Chondrocyte (in vitro differentiated cells): Measurements from ENCODE around the gene ORC6. TPM values are rescaled to one million over a fixed set of nuclear protein-coding genes. Genes with fewer than 3 reads are reported as not detected.

Source experiments
- DNase-seq: peaks from one replicate; pipeline ENCODE4 v3.0.0; 2021; ENCODE audit warnings: mixed read lengths, low spot score
- H3K27ac Mint-ChIP-seq: one replicate; pipeline ENCODE4 v1.8.0; 2021; ENCODE audit warnings: mild to moderate bottlenecking, moderate library complexity, mixed read lengths; ENCODE audit not compliant: unreplicated experiment
- H3K27me3 Mint-ChIP-seq: 2 replicates; pipeline ENCODE4 v1.8.0; 2021; ENCODE audit warnings: low read depth, mixed read lengths
- H3K36me3 Mint-ChIP-seq: 2 replicates; pipeline ENCODE4 v1.8.0; 2021; ENCODE audit warnings: low read depth, mixed read lengths
- H3K4me1 Mint-ChIP-seq: 2 replicates; pipeline ENCODE4 v1.8.0; 2021; ENCODE audit warnings: low read depth, mild to moderate bottlenecking, mixed read lengths
- H3K4me3 Mint-ChIP-seq: one replicate; pipeline ENCODE4 v1.8.0; 2021; ENCODE audit warnings: mild to moderate bottlenecking, moderate library complexity, mixed read lengths; ENCODE audit not compliant: unreplicated experiment
- H3K9me3 Mint-ChIP-seq: 2 replicates; pipeline ENCODE4 v1.8.0; 2021; ENCODE audit warnings: low read depth, mixed read lengths
- CTCF ChIP-seq: fragments of 200-600 bp; sonication (generic); IDR thresholded peaks from 2 replicates; pipeline ENCODE4 v1.5.0; 2021; ENCODE audit warnings: antibody characterized with exemption, mild to moderate bottlenecking, moderate library complexity
- total RNA-seq: library from RNA; stranded (reverse); gene quantifications from 3 replicates; pipeline ENCODE4 v1.2.1, GENCODE V29; 2021

Gene ORC6
- total RNA-seq, 1 donor from 2014 or later: 6.7 TPM

GRCh38 chr16:46732561-46732960 is 43.1 kb downstream of the ORC6 start:
- peaks cover 2% of the 10 kb centered on the region for H3K27me3 Mint-ChIP-seq
- no peaks in the 10 kb centered on the region for H3K9me3 Mint-ChIP-seq
- H3K4me3 Mint-ChIP-seq: no peak overlapping the region
- H3K27ac Mint-ChIP-seq: no peak overlapping the region
- TF ChIP-seq CTCF: no peak
- no peaks in the 10 kb centered on the region for H3K4me1 Mint-ChIP-seq
- H3K36me3 Mint-ChIP-seq: no peaks in the 10 kb centered on the region
- DNase-seq: no peak

GRCh38 chr16:46733319-46733830 is 43.9 kb downstream of the ORC6 start:
- peaks cover 2% of the 10 kb centered on the region for H3K27me3 Mint-ChIP-seq
- H3K36me3 Mint-ChIP-seq: no peaks in the 10 kb centered on the region
- DNase-seq: no peak
- TF ChIP-seq CTCF: no peak
- no peak overlapping the region for H3K27ac Mint-ChIP-seq
- H3K4me3 Mint-ChIP-seq: no peak overlapping the region
- no peaks in the 10 kb centered on the region for H3K4me1 Mint-ChIP-seq
- H3K9me3 Mint-ChIP-seq: no peaks in the 10 kb centered on the region

- Mint-ChIP-seq H3K27me3 (peaks cover 2% of the 10 kb centered on the region), H3K9me3 (no peaks in the 10 kb centered on the region), H3K4me1 (no peaks in the 10 kb centered on the region), H3K36me3 (no peaks in the 10 kb centered on the region), H3K27ac (no peak overlapping the region), H3K4me3 (no peak overlapping the region)
- TF ChIP-seq CTCF: no peak
- DNase-seq: no peak
These were observed 47.2 kb downstream of the ORC6 start for GRCh38 chr16:46736695-46737094.

GRCh38 chr16:46737621-46738214 is 48.3 kb downstream of the ORC6 start:
- H3K27me3 Mint-ChIP-seq: peaks cover 2% of the 10 kb centered on the region
- H3K36me3 Mint-ChIP-seq: no peaks in the 10 kb centered on the region
- no peak overlapping the region for H3K4me3 Mint-ChIP-seq
- no peaks in the 10 kb centered on the region for H3K9me3 Mint-ChIP-seq
- no peak for DNase-seq
- TF ChIP-seq CTCF: no peak
- H3K4me1 Mint-ChIP-seq: no peaks in the 10 kb centered on the region
- H3K27ac Mint-ChIP-seq: no peak overlapping the region

- Mint-ChIP-seq H3K9me3 (no peaks in the 10 kb centered on the region), H3K36me3 (no peaks in the 10 kb centered on the region), H3K4me1 (peaks cover 5% of the 10 kb centered on the region), H3K27ac (no peak overlapping the region), H3K27me3 (peaks cover 2% of the 10 kb centered on the region), H3K4me3 (no peak overlapping the region)
- no peak for DNase-seq
- no peak for TF ChIP-seq CTCF
These were observed 50.5 kb downstream of the ORC6 start for GRCh38 chr16:46739934-46740333.
